Psoas muscle (tissue), 8 donors: ENCODE data around the gene NEURL1. TPM values are rescaled to one million over a fixed set of nuclear protein-coding genes. Genes with fewer than 3 reads are reported as not detected.

Experiments used
- ATAC-seq, 4 donors: fragments of 200-7000 bp; cut with Tn5 transposase; one replicate each; pipeline ENCODE4 v1.9.1; 2020; ENCODE audit warnings: moderate library complexity in 3 of 4, mild to moderate bottlenecking in 2 of 4
- DNase-seq, 2 donors: peaks; one replicate each; pipeline ENCODE4 v3.0.0-alpha.2; 2020
- H3K27ac ChIP-seq: fragments of 200-600 bp; one replicate; pipeline ENCODE4 v1.8.0; 2022
- H3K27me3 ChIP-seq, 3 donors: fragments of 200-600 bp in 1 of 3; one replicate each; pipeline versions ENCODE4 v1.6.1 to v1.8.0; 2013 to 2022; ENCODE audit warnings: low read length in 2 of 3, mild to moderate bottlenecking in 2 of 3, moderate library complexity in 1 of 3; ENCODE audit not compliant: insufficient read depth in 3 of 3
- H3K36me3 ChIP-seq, 2 donors: fragments of 200-600 bp in 1 of 2; one replicate each; pipeline versions ENCODE4 v1.6.1 to v1.8.0; 2013 to 2022; ENCODE audit warnings: low read depth in 1 of 2, mild to moderate bottlenecking in 1 of 2, moderate library complexity in 1 of 2; ENCODE audit not compliant: insufficient read depth in 1 of 2
- H3K4me1 ChIP-seq: fragments of 200-600 bp; one replicate; pipeline ENCODE4 v1.8.0; 2022
- H3K4me3 ChIP-seq: fragments of 200-600 bp; one replicate; pipeline ENCODE4 v1.8.0; 2022; ENCODE audit warnings: mild to moderate bottlenecking
- H3K9me3 ChIP-seq: fragments of 200-600 bp; one replicate; pipeline ENCODE4 v1.8.0; 2022
- CTCF ChIP-seq: fragments of 200-600 bp; IDR thresholded peaks from one replicate; pipeline ENCODE4 v1.8.0; 2022; ENCODE audit warnings: antibody characterized with exemption
- WGBS, 3 donors: extraction: QIAGEN DNeasy Blood & Tissue Kit; methylation state at CpG; one replicate each; pipeline versions ENCODE4 v1.1.6 to v1.1.7; 2013; 5-methylcytosine and 5-hydroxymethylcytosine counted together
- intact Hi-C, 2 donors: fragments of 100-400 bp; cut with DNase I; formaldehyde crosslinking; loops; one replicate each; pipeline versions ENCODE4 v1.11.0 to v1.14.2; 2022
- polyA plus RNA-seq, 3 donors: library from polyadenylated mRNA; stranded (reverse); fragments of 200-250 nt; gene quantifications; one replicate each; pipeline ENCODE4 v1.2.3, GENCODE V29; 2013
- total RNA-seq, 4 donors: library from RNA; stranded (reverse); fragmentation: NEBNext Ultra II Directional in 2 of 4; extraction: Animal tissue kit (Norgen Biotek cat#: 25700) in 2 of 4; gene quantifications; one replicate each; pipeline versions ENCODE4 v1.2.1 to v1.2.4, GENCODE V29; 2021 to 2023
- donor health status: healthy with polysubstance abuse.
- donor health status: DM: no; HTN: no; CAD: no; lungs with moderate emphysema.
- donor health status: Bipolar disorder and iron deficiency.
- donor health status: healthy.
- donor health status: DM: yes; HTN: yes; CAD: no.
- donor health status: DM: no; HTN: no; CAD: no.
- donor health status: DM: no; HTN: no; CAD: no.
- donor health status: DM: yes; HTN: yes; CAD: no.

Gene NEURL1
- total and polyA plus RNA-seq, 7 donors = 10.9 to 103 (median 66.6) TPM

GRCh38 chr10:103472005-103472404 lies 21.5 kb upstream of the NEURL1 start:
- ATAC-seq = no peak
- Histone ChIP-seq H3K27ac (no peak overlapping the region), H3K27me3 (no peaks in the 10 kb centered on the region), H3K9me3 (no peaks in the 10 kb centered on the region), H3K36me3 (no peaks in the 10 kb centered on the region), H3K4me3 (no peak overlapping the region), H3K4me1 (no peaks in the 10 kb centered on the region)
- intact Hi-C loops = no loop called here
- DNase-seq = peak in 1 of 2 donors; percentile 38
- WGBS, 3 donors = 93 to 98% (median 93%) methylated on average over 2 of the region's 2 CpGs
- no peak for TF ChIP-seq CTCF

GRCh38 chr10:103473261-103473671 lies 20.2 kb upstream of the NEURL1 start:
- TF ChIP-seq CTCF = no peak
- 63 to 80% (median 73%) methylated on average over 32 of the region's 32 CpGs for WGBS, 3 donors

GRCh38 chr10:103474077-103474476 lies 19.4 kb upstream of the NEURL1 start:
- Histone ChIP-seq H3K36me3 (no peaks in the 10 kb centered on the region), H3K4me3 (no peak overlapping the region), H3K4me1 (no peaks in the 10 kb centered on the region), H3K27ac (no peak overlapping the region), H3K27me3 (no peaks in the 10 kb centered on the region), H3K9me3 (no peaks in the 10 kb centered on the region)
- ATAC-seq = no peak
- no peak for DNase-seq
- intact Hi-C loops = no loop called here
- no peak for TF ChIP-seq CTCF
- WGBS, 3 donors = 88 to 97% (median 95%) methylated on average over 3 of the region's 3 CpGs

More at GRCh38 chr10:103473261-103473671, 20.2 kb upstream of the NEURL1 start:
- no peaks in the 10 kb centered on the region for H3K27me3 ChIP-seq
- no peaks in the 10 kb centered on the region for H3K9me3 ChIP-seq
- no peak overlapping the region for H3K27ac ChIP-seq
- intact Hi-C loops = no loop called here
- DNase-seq (peak in 1 of 2 donors; percentile 54), ATAC-seq (no peak)
- no peak overlapping the region for H3K4me3 ChIP-seq
- no peaks in the 10 kb centered on the region for H3K36me3 ChIP-seq
- H3K4me1 ChIP-seq = no peaks in the 10 kb centered on the region

- Histone ChIP-seq H3K9me3 (no peaks in the 10 kb centered on the region), H3K4me1 (no peaks in the 10 kb centered on the region), H3K36me3 (no peaks in the 10 kb centered on the region), H3K27me3 (no peaks in the 10 kb centered on the region), H3K27ac (no peak overlapping the region), H3K4me3 (no peak overlapping the region)
- ATAC-seq (no peak), DNase-seq (peak in 1 of 2 donors; percentile 11)
- WGBS, 3 donors = 72 to 81% (median 77%) methylated on average over 4 of the region's 4 CpGs
- intact Hi-C loops = no loop called here
- TF ChIP-seq CTCF = no peak
These were observed 18.1 kb upstream of the NEURL1 start for GRCh38 chr10:103475437-103475836.

- no peaks in the 10 kb centered on the region for H3K9me3 ChIP-seq
- no peak overlapping the region for H3K4me3 ChIP-seq
- no peaks in the 10 kb centered on the region for H3K27me3 ChIP-seq
- peak in 1 of 2 donors; percentile 45 for DNase-seq
- no peak overlapping the region for H3K27ac ChIP-seq
- no peak for ATAC-seq
- intact Hi-C loops = no loop called here
- H3K4me1 ChIP-seq = no peaks in the 10 kb centered on the region
- WGBS, 3 donors = 64 to 76% (median 72%) methylated on average over 11 of the region's 11 CpGs
- H3K36me3 ChIP-seq = no peaks in the 10 kb centered on the region
- no peak for TF ChIP-seq CTCF
These were observed 17.3 kb upstream of the NEURL1 start for GRCh38 chr10:103476046-103476768.
